Keratinocyte (primary cell): ENCODE measurements around the gene ZCWPW1. TPM values are rescaled to one million over a fixed set of nuclear protein-coding genes. Genes with fewer than 3 reads are reported as not detected.

Experiments used
- DNase-seq: peaks from one replicate; pipeline ENCODE4 v3.0.0-alpha.2; 2011; ENCODE audit warnings: low read depth, missing footprints, low spot score
- FAIRE-seq: peaks from 2 replicates; lab custom pipeline; 2011; peaks lifted over from hg19 to GRCh38; lab: Jason Lieb, UNC
- H2AFZ ChIP-seq: 2 replicates; pipeline ENCODE4 v1.6.0; 2012; ENCODE audit warnings: low read length, control low read depth, inconsistent platforms; ENCODE audit not compliant: control insufficient read depth
- H3K27ac ChIP-seq: 2 replicates; pipeline ENCODE4 v1.5.1; 2011; ENCODE audit warnings: low read length; ENCODE audit not compliant: control insufficient read depth, insufficient read depth
- H3K27me3 ChIP-seq: 3 replicates; pipeline ENCODE4 v1.6.0; 2011; ENCODE audit warnings: low read length; ENCODE audit not compliant: control insufficient read depth, insufficient read depth; ENCODE audit errors: extremely low read depth
- H3K36me3 ChIP-seq, 2 experiments: 2 replicates in 1 of 2; 3 replicates in 1 of 2; pipeline ENCODE4 v1.5.1; 2011; ENCODE audit warnings: low read length in 2 of 2, mild to moderate bottlenecking in 1 of 2; ENCODE audit not compliant: control insufficient read depth in 2 of 2, insufficient read depth in 2 of 2; ENCODE audit errors: extremely low read depth in 1 of 2
- H3K4me1 ChIP-seq: 3 replicates; pipeline ENCODE4 v1.5.1; 2011; ENCODE audit warnings: low read length; ENCODE audit not compliant: control insufficient read depth, insufficient read depth; ENCODE audit errors: extremely low read depth
- H3K4me2 ChIP-seq: 3 replicates; pipeline ENCODE4 v1.6.0; 2011; ENCODE audit warnings: low read depth, low read length; ENCODE audit not compliant: control insufficient read depth, insufficient read depth; ENCODE audit errors: extremely low read depth
- H3K4me3 ChIP-seq, 3 experiments: fragments of 200-600 bp in 1 of 3; sonication (generic) in 1 of 3; 2 replicates in 2 of 3; 3 replicates in 1 of 3; pipeline ENCODE4 v1.5.1; 2011 to 2016; ENCODE audit warnings: low read length in 3 of 3, mild to moderate bottlenecking in 3 of 3, control low read depth in 2 of 3, inconsistent platforms in 1 of 3, low read depth in 1 of 3, mixed read lengths in 1 of 3, mixed run types in 1 of 3, moderate library complexity in 1 of 3; ENCODE audit not compliant: control insufficient read depth in 2 of 3, insufficient read depth in 2 of 3; ENCODE audit errors: extremely low read depth in 1 of 3
- H3K79me2 ChIP-seq: 2 replicates; pipeline ENCODE4 v1.6.0; 2012; ENCODE audit warnings: low read length; ENCODE audit not compliant: control insufficient read depth, insufficient read depth
- H3K9ac ChIP-seq: 3 replicates; pipeline ENCODE4 v1.6.0; 2011; ENCODE audit warnings: low read length; ENCODE audit not compliant: control insufficient read depth, insufficient read depth; ENCODE audit errors: extremely low read depth
- H3K9me1 ChIP-seq: 3 replicates; pipeline ENCODE4 v1.6.0; 2011; ENCODE audit warnings: low read length; ENCODE audit not compliant: control insufficient read depth, insufficient read depth; ENCODE audit errors: extremely low read depth
- H3K9me3 ChIP-seq: 2 replicates; pipeline ENCODE4 v1.5.1; 2012; ENCODE audit warnings: low read depth, low read length; ENCODE audit not compliant: control insufficient read depth
- H4K20me1 ChIP-seq: 3 replicates; pipeline ENCODE4 v1.6.0; 2011; ENCODE audit warnings: low read length; ENCODE audit not compliant: control insufficient read depth, insufficient read depth; ENCODE audit errors: extremely low read depth
- EZH2 ChIP-seq: IDR thresholded peaks from one replicate; pipeline ENCODE4 v1.6.1; 2012; ENCODE audit warnings: inconsistent platforms, mild to moderate bottlenecking, low read length, moderate library complexity
- dilution Hi-C: fragments of 300-500 bp; cut with MboI; formaldehyde crosslinking; loops from one replicate; pipeline ENCODE4 v1.7.0; 2020; ENCODE audit warnings: low sequenced_read_pairs; ENCODE audit not compliant: extremely low pct_ligation_motif_present
- polyA plus RNA-seq, 5 experiments: library from polyadenylated mRNA; depleted of rRNA in 3 of 5; stranded (reverse) in 3 of 5; stranded (forward) in 1 of 5; unstranded in 1 of 5; fragments of >200 nt; gene quantifications; 1 replicate in 1 of 5; 2 replicates in 3 of 5; 3 replicates in 1 of 5; pipeline versions ENCODE4 v1.2.1 to v1.2.3, GENCODE V29; 2011 to 2012; ENCODE audit warnings: missing spikeins in 2 of 5, low read depth in 1 of 5, low replicate concordance in 1 of 5
- TF ChIP-seq, protein P1 (sequence below), 3 experiments: IDR thresholded peaks in 1 of 3; conservative IDR thresholded peaks in 1 of 3; optimal IDR thresholded peaks in 1 of 3; 2 replicates in 2 of 3; 3 replicates in 1 of 3; pipeline versions ENCODE3 to v1.5.1; 2011; ENCODE audit warnings: low read length in 3 of 3, mild to moderate bottlenecking in 3 of 3, moderate library complexity in 2 of 3, control low read depth in 1 of 3, inconsistent platforms in 1 of 3; ENCODE audit not compliant: insufficient read depth in 2 of 3; ENCODE audit errors: extremely low read depth in 1 of 3

The ZCWPW1 gene
- polyA plus RNA-seq, 1 donor (not counting 4 experiments of a cell fraction or from before 2014, with no cell fraction given) = 1.4 TPM

DNA sequence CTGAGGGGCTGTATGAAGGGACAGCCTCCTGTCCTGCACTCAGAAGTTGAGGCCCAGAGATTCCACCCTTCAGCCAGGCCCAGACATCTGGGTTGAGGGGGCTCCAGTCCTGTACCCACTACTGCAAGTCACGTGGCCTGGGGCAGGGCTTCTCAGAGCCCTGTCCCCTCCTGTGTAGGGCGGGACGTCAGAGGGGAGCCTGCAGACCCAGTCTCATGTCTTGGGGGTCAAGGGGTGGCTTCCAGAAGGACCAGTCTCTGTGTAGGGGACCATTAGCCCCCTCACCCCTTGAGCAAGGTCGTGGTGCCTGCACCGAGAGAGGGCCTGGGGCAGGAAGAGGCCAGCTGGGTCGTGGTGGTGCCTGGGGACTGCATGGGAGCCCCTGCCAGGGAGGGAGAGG lies 55.8 kb downstream of the ZCWPW1 start:
- no peaks in the 10 kb centered on the region for H3K79me2 ChIP-seq
- dilution Hi-C loops = no loop called here
- no peak overlapping the region for H3K4me3 ChIP-seq
- H2AFZ ChIP-seq = no peak overlapping the region
- no peaks in the 10 kb centered on the region for H3K9me3 ChIP-seq
- no peaks in the 10 kb centered on the region for H4K20me1 ChIP-seq
- no peaks in the 10 kb centered on the region for H3K27me3 ChIP-seq
- peaks cover 4% of the 10 kb centered on the region for H3K4me1 ChIP-seq
- FAIRE-seq (no peak), DNase-seq (no peak)
- H3K27ac ChIP-seq = no peak overlapping the region
- H3K9ac ChIP-seq = no peak overlapping the region
- TF ChIP-seq, protein P1, sequence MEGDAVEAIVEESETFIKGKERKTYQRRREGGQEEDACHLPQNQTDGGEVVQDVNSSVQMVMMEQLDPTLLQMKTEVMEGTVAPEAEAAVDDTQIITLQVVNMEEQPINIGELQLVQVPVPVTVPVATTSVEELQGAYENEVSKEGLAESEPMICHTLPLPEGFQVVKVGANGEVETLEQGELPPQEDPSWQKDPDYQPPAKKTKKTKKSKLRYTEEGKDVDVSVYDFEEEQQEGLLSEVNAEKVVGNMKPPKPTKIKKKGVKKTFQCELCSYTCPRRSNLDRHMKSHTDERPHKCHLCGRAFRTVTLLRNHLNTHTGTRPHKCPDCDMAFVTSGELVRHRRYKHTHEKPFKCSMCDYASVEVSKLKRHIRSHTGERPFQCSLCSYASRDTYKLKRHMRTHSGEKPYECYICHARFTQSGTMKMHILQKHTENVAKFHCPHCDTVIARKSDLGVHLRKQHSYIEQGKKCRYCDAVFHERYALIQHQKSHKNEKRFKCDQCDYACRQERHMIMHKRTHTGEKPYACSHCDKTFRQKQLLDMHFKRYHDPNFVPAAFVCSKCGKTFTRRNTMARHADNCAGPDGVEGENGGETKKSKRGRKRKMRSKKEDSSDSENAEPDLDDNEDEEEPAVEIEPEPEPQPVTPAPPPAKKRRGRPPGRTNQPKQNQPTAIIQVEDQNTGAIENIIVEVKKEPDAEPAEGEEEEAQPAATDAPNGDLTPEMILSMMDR (optimal IDR thresholded peaks at IDR 0.05 in 1 of 3, IDR thresholded peaks at IDR 0.05 in 1 of 3, conservative IDR thresholded peaks at IDR 0.05 in 1 of 3; ENCODE audit: extremely low read depth in 1 of 3, insufficient read depth in 2 of 3, low read length in 3 of 3) = no peak
- TF ChIP-seq EZH2 = no peak
- H3K4me2 ChIP-seq = no peak overlapping the region
- H3K36me3 ChIP-seq = no peaks in the 10 kb centered on the region
- H3K9me1 ChIP-seq = no peaks in the 10 kb centered on the region

- Histone ChIP-seq H3K9me1 (no peaks in the 10 kb centered on the region), H3K4me3 (no peak overlapping the region), H3K79me2 (no peaks in the 10 kb centered on the region), H3K27ac (no peak overlapping the region), H3K36me3 (peaks cover 0 to 2% of the 10 kb centered on the region in 2 experiments), H3K4me1 (peaks cover 4% of the 10 kb centered on the region), H3K27me3 (no peaks in the 10 kb centered on the region), H3K9me3 (no peaks in the 10 kb centered on the region), H2AFZ (peak overlapping the region; percentile 33), H3K9ac (no peak overlapping the region), H3K4me2 (no peak overlapping the region), H4K20me1 (no peaks in the 10 kb centered on the region)
- dilution Hi-C loops = no loop called here
- FAIRE-seq (no peak), DNase-seq (no peak)
- TF ChIP-seq, protein P1 (optimal IDR thresholded peaks at IDR 0.05 in 1 of 3, IDR thresholded peaks at IDR 0.05 in 1 of 3, conservative IDR thresholded peaks at IDR 0.05 in 1 of 3; ENCODE audit: extremely low read depth in 1 of 3, insufficient read depth in 2 of 3, low read length in 3 of 3) = no peak
- no peak for TF ChIP-seq EZH2
Observed at GRCh38 chr7:100372256-100372655, 56.2 kb downstream of the ZCWPW1 start.
